ENCODE data around the gene SDC1.

SDC1 gene

GRCh38 chr2:20170704-20171250 lies 54.2 kb downstream of the SDC1 start:
- no peak for ATAC-seq (ENCODE audit: low read depth)

GRCh38 chr2:20169796-20170703 lies 54.9 kb downstream of the SDC1 start:
- no peak for TF ChIP-seq CTCF (IDR thresholded peaks at IDR 0.05; ENCODE audit: poor library complexity, severe bottlenecking)
- peak overlapping the region; percentile 43 for H3K27ac ChIP-seq (ENCODE audit: poor library complexity, severe bottlenecking)
- H3K4me3 ChIP-seq (ENCODE audit: severe bottlenecking) = no peak overlapping the region
- no peaks in the 10 kb centered on the region for H3K9me3 ChIP-seq (ENCODE audit: severe bottlenecking)
- 0 out of 3 replicates have a peak, but pooled peaks have one; percentile 24 for ATAC-seq (ENCODE audit: low read depth)
- H3K27me3 ChIP-seq (ENCODE audit: insufficient read depth, poor library complexity, severe bottlenecking) = no peaks in the 10 kb centered on the region
- peaks cover 41% of the 10 kb centered on the region for H3K4me1 ChIP-seq (ENCODE audit: insufficient read depth, poor library complexity, severe bottlenecking)
- no peaks in the 10 kb centered on the region for H3K36me3 ChIP-seq (ENCODE audit: low read depth)
- DNase-seq (ENCODE audit: low spot score) = no peak

More at GRCh38 chr2:20170704-20171250, 54.2 kb downstream of the SDC1 start:
- DNase-seq (ENCODE audit: low spot score) = no peak
- Histone ChIP-seq H3K27me3 (ENCODE audit: insufficient read depth, poor library complexity, severe bottlenecking) (no peaks in the 10 kb centered on the region), H3K4me1 (ENCODE audit: insufficient read depth, poor library complexity, severe bottlenecking) (peaks cover 40% of the 10 kb centered on the region), H3K27ac (ENCODE audit: poor library complexity, severe bottlenecking) (peak overlapping the region; percentile 43), H3K36me3 (ENCODE audit: low read depth) (no peaks in the 10 kb centered on the region), H3K9me3 (ENCODE audit: severe bottlenecking) (no peaks in the 10 kb centered on the region), H3K4me3 (ENCODE audit: severe bottlenecking) (no peak overlapping the region)
- TF ChIP-seq CTCF (IDR thresholded peaks at IDR 0.05; ENCODE audit: poor library complexity, severe bottlenecking) = no peak

DNA sequence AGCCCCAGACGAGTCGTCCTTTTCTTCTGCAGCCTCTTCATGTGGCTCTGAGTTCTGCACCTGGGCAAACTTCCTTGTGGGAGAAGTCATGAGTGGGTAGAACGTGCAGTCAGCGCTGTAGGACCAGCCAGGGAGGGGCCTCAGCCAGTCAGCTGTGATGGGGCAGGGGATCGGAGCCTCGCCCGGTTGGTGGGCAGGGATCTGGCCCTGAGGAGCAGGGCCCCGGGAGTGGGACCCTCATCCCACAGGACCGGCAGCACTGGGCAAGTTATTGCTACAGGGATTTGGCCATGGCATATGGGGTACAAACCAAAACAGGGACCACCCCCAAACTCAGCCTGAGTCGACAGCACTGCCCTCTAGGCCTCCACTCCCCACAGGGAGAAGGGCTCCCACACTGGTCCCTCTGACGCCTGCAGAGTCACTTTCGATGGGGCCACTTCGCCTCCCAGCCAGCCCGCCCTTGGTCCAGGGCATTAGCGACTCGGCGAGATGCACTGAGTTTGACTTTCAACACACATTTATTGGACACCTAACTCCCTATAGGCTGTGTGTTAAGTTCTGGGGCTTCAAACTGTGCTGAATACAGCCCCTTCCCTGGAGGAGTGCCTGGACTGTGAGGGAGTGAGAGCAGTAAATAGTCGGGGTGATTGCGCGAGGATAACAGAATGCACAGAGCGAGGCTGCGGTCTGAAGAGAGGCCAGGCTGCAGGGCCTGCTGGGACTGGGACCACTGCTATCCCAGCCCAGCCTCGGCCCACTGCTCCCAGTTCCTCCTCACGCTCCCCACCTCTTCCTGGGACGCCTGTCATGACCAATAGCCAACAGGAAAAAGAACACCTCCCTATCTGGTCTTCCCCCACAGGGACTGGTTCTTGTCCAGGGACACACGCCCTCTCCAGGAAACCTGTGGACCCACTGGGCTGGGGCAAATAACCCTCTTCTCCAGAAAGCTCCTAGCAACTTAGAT lies 55.9 kb downstream of the SDC1 start:
- no peak for TF ChIP-seq CTCF (IDR thresholded peaks at IDR 0.05; ENCODE audit: poor library complexity, severe bottlenecking)
- no peaks in the 10 kb centered on the region for H3K9me3 ChIP-seq (ENCODE audit: severe bottlenecking)
- H3K36me3 ChIP-seq (ENCODE audit: low read depth) = no peaks in the 10 kb centered on the region
- H3K4me1 ChIP-seq (ENCODE audit: insufficient read depth, poor library complexity, severe bottlenecking) = peaks cover 41% of the 10 kb centered on the region
- DNase-seq (ENCODE audit: low spot score) (no peak), ATAC-seq (ENCODE audit: low read depth) (no peak)
- no peak overlapping the region for H3K4me3 ChIP-seq (ENCODE audit: severe bottlenecking)
- H3K27ac ChIP-seq (ENCODE audit: poor library complexity, severe bottlenecking) = peak overlapping the region; percentile 43
- no peaks in the 10 kb centered on the region for H3K27me3 ChIP-seq (ENCODE audit: insufficient read depth, poor library complexity, severe bottlenecking)

DNA sequence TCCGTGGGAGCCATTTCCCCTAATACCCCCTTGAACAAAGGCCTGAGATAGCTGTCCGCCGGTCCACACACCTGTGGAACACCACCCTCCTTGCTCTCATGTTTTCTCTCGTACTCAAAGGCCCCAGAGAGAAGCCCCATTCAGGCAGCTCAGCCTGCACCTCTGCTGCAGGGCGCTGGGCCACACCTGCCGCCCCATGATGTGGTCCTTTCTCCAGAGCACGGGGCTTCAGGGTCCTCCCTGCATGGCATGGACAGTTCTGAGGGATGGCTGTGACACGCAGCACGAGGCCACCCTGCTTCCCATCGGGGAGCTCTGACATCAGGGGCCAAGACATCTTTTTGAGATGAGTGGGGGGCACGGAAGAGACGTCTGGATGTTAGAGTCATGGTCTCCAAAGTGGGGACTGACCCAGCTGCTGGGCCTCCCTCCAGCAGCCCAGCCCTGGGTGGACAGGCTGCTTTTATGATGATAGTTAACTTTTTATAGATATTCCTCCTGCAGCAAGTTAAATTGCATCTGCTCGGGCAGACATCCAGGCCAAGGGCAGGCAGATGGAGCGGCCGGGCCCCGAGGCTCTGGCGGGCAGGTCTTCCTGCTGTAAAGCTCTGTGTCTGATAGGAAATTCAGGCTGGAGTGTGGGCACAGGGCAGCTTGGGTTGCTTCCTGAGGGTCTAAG lies 56.7 kb downstream of the SDC1 start:
- Histone ChIP-seq H3K27me3 (ENCODE audit: insufficient read depth, poor library complexity, severe bottlenecking) (no peaks in the 10 kb centered on the region), H3K4me3 (ENCODE audit: severe bottlenecking) (no peak overlapping the region), H3K9me3 (ENCODE audit: severe bottlenecking) (no peaks in the 10 kb centered on the region), H3K27ac (ENCODE audit: poor library complexity, severe bottlenecking) (no peak overlapping the region), H3K4me1 (ENCODE audit: insufficient read depth, poor library complexity, severe bottlenecking) (peaks cover 41% of the 10 kb centered on the region), H3K36me3 (ENCODE audit: low read depth) (no peaks in the 10 kb centered on the region)
- no peak for TF ChIP-seq CTCF (IDR thresholded peaks at IDR 0.05; ENCODE audit: poor library complexity, severe bottlenecking)
- DNase-seq (ENCODE audit: low spot score) (no peak), ATAC-seq (ENCODE audit: low read depth) (no peak)
